SU-DHL-6 (cell line): ENCODE measurements around the gene CYTH4.

Experiments used
- H2AFZ ChIP-seq: fragments of 200-600 bp; sonication (generic); 2 replicates; pipeline ENCODE4 v1.6.1; 2014; ENCODE audit warnings: low read depth, mild to moderate bottlenecking, moderate library complexity, mixed read lengths, antibody characterized with exemption, low read length; ENCODE audit not compliant: severe bottlenecking
- H3F3A ChIP-seq: fragments of 200-600 bp; shearing (Covaris generic); 2 replicates; pipeline ENCODE4 v1.6.0; 2016; ENCODE audit warnings: antibody characterized with exemption, mild to moderate bottlenecking; ENCODE audit not compliant: insufficient read depth
- H3K27ac ChIP-seq: fragments of 200-600 bp; sonication (generic); 2 replicates; pipeline ENCODE4 v1.5.1; 2016; ENCODE audit warnings: low read depth, mild to moderate bottlenecking, low read length, moderate library complexity, mixed read lengths
- H3K27me3 ChIP-seq: fragments of 200-600 bp; sonication (generic), shearing (Covaris generic); 2 replicates; pipeline ENCODE4 v1.6.0; 2014; ENCODE audit warnings: mild to moderate bottlenecking, low read length
- H3K36me3 ChIP-seq: fragments of 200-600 bp; sonication (generic); 2 replicates; pipeline ENCODE4 v1.6.1; 2014; ENCODE audit warnings: mild to moderate bottlenecking, low read length, mixed read lengths
- H3K4me2 ChIP-seq: fragments of 300-600, 200-600 bp; shearing (Covaris generic), sonication (generic); 2 replicates; pipeline ENCODE4 v1.6.0; 2014; ENCODE audit warnings: low read length, low read depth, mild to moderate bottlenecking; ENCODE audit not compliant: poor library complexity, severe bottlenecking
- H3K4me3 ChIP-seq: fragments of 200-600 bp; sonication (generic); 2 replicates; pipeline ENCODE4 v1.5.1; 2014; ENCODE audit warnings: antibody characterized with exemption, low read length, mild to moderate bottlenecking, mixed read lengths; ENCODE audit not compliant: insufficient read depth, poor library complexity, severe bottlenecking
- H3K79me2 ChIP-seq: fragments of 200-600 bp; sonication (generic); 2 replicates; pipeline ENCODE4 v1.6.1; 2014; ENCODE audit warnings: mild to moderate bottlenecking, low read length, moderate library complexity; ENCODE audit not compliant: insufficient read depth
- H3K9ac ChIP-seq: fragments of 200-600 bp; sonication (generic); 2 replicates; pipeline ENCODE4 v1.7.0; 2014; ENCODE audit warnings: mild to moderate bottlenecking, low read length
- H3K9me2 ChIP-seq: fragments of 200-600 bp; sonication (generic); replicated peaks from 2 replicates; pipeline ENCODE4 v1.6.1; 2014; ENCODE audit warnings: low read length; ENCODE audit not compliant: insufficient read depth
- H3K9me3 ChIP-seq: fragments of 200-600 bp; sonication (generic); 2 replicates; pipeline ENCODE4 v1.6.1; 2014; ENCODE audit warnings: low read length, mixed read lengths; ENCODE audit not compliant: insufficient read depth
- H4K20me1 ChIP-seq: fragments of 200-600 bp; sonication (generic); 2 replicates; pipeline ENCODE4 v1.6.1; 2014; ENCODE audit warnings: low read depth, mild to moderate bottlenecking, antibody characterized with exemption, low read length, moderate library complexity, mixed read lengths
- EZH2phosphoT487 ChIP-seq: fragments of 200-600 bp; sonication (generic), shearing (Covaris generic); conservative IDR thresholded peaks from 2 replicates; pipeline ENCODE4 v1.6.1; 2018; ENCODE audit warnings: mild to moderate bottlenecking, antibody characterized with exemption, low read length, moderate library complexity, mixed read lengths
- TF ChIP-seq, protein P1 (sequence below): fragments of 200-600 bp; sonication (generic); IDR thresholded peaks from one replicate; pipeline ENCODE4 v1.5.1; 2017; ENCODE audit warnings: antibody characterized with exemption, mild to moderate bottlenecking, low read length, moderate library complexity; ENCODE audit not compliant: insufficient read depth, poor library complexity, severe bottlenecking

CYTH4 gene

DNA sequence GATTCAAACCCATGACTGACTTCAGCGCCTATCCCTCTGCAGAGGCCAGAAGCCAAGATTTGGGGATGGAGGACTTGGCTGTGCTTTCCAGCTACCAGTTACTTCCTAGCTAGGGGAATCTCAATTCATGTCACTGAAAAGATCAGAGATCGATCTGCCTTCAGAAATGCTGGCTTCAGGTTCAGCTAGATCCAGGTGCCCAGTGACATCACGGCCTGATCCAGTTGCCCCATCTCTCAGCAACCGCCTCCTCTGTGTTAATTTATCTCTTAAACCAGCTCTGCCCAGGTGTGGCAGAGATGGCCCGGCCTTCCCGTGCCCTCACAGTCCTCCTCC is 24.2 kb downstream of the CYTH4 start:
- H3K79me2 ChIP-seq = no peaks in the 10 kb centered on the region
- peak overlapping the region; percentile 27; the same call in 1 of the 2 replicates for H3K9ac ChIP-seq
- H2AFZ ChIP-seq = no peak overlapping the region
- no peaks in the 10 kb centered on the region for H3K9me3 ChIP-seq
- peak overlapping the region; percentile 34 for H3K4me2 ChIP-seq
- no peak overlapping the region for H3K4me3 ChIP-seq
- TF ChIP-seq, protein P1, sequence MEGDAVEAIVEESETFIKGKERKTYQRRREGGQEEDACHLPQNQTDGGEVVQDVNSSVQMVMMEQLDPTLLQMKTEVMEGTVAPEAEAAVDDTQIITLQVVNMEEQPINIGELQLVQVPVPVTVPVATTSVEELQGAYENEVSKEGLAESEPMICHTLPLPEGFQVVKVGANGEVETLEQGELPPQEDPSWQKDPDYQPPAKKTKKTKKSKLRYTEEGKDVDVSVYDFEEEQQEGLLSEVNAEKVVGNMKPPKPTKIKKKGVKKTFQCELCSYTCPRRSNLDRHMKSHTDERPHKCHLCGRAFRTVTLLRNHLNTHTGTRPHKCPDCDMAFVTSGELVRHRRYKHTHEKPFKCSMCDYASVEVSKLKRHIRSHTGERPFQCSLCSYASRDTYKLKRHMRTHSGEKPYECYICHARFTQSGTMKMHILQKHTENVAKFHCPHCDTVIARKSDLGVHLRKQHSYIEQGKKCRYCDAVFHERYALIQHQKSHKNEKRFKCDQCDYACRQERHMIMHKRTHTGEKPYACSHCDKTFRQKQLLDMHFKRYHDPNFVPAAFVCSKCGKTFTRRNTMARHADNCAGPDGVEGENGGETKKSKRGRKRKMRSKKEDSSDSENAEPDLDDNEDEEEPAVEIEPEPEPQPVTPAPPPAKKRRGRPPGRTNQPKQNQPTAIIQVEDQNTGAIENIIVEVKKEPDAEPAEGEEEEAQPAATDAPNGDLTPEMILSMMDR = no peak
- no peak for TF ChIP-seq EZH2phosphoT487
- H3K36me3 ChIP-seq = no peaks in the 10 kb centered on the region
- H4K20me1 ChIP-seq = no peaks in the 10 kb centered on the region
- H3K27ac ChIP-seq = peak overlapping the region; percentile 77
- H3F3A ChIP-seq = peaks cover 12% of the 10 kb centered on the region
- no peaks in the 10 kb centered on the region for H3K27me3 ChIP-seq
- H3K9me2 ChIP-seq = no peaks in the 10 kb centered on the region

DNA sequence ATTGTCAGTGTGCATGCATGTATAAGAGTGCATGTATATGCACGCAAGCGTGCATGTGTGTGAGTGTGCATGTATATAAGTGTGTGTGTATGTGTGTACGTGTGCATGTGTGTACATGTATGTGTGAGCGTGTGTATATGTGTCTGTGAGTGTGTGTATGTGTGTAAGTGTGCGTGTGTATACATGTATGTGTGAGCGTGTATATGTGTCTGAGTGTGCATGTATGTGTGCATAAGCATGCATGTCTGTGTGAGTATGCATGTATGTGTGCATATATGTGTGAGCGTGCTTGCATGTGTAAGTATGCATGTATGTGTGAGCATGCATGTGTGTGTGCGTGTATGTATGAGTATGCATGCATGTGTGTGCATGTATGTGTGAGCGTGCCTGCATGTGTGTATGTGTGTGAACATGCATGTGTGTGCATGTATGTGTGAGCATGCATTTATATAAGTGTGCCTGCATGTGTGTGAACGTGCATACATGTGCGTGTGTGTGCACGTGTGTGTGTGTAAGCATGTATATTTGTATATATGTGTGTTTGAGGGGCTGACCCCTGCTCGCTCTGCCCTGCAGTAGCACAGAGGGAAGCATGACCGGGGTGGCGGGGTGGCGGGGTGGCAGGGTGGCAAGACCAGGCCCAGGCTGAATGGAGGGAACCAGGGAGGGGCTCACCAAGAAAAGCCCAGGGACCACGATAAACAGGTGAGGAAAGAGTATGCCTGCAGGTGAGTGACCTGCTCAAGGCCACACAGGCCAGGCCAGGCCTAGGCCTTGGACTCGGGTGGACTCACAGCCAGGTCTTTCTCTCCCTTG is 26.3 kb downstream of the CYTH4 start:
- Histone ChIP-seq H3K79me2 (no peaks in the 10 kb centered on the region), H3K4me3 (no peak overlapping the region), H3K27me3 (no peaks in the 10 kb centered on the region), H4K20me1 (no peaks in the 10 kb centered on the region), H3K9me3 (no peaks in the 10 kb centered on the region), H3K27ac (no peak overlapping the region), H3K9ac (no peak overlapping the region), H3K36me3 (no peaks in the 10 kb centered on the region), H3K4me2 (no peak overlapping the region), H3K9me2 (no peaks in the 10 kb centered on the region), H3F3A (peaks cover 12% of the 10 kb centered on the region), H2AFZ (no peak overlapping the region)
- no peak for TF ChIP-seq EZH2phosphoT487
- TF ChIP-seq, protein P1 = no peak

- H3K4me2 ChIP-seq = no peak overlapping the region
- H3K9ac ChIP-seq = no peak overlapping the region
- H3K36me3 ChIP-seq = no peaks in the 10 kb centered on the region
- peaks cover 12% of the 10 kb centered on the region for H3F3A ChIP-seq
- no peak overlapping the region for H3K27ac ChIP-seq
- H3K4me3 ChIP-seq = no peak overlapping the region
- H3K9me2 ChIP-seq = no peaks in the 10 kb centered on the region
- TF ChIP-seq, protein P1 = no peak
- TF ChIP-seq EZH2phosphoT487 = no peak
- H3K27me3 ChIP-seq = no peaks in the 10 kb centered on the region
- H4K20me1 ChIP-seq = no peaks in the 10 kb centered on the region
- no peaks in the 10 kb centered on the region for H3K9me3 ChIP-seq
- H3K79me2 ChIP-seq = no peaks in the 10 kb centered on the region
- no peak overlapping the region for H2AFZ ChIP-seq
Measured at GRCh38 chr22:37309211-37310074, 27.1 kb downstream of the CYTH4 start.
